Trophoblast cell (in vitro differentiated cells and primary cell): Measurements from ENCODE around the gene GTF3C2.

ENCODE experiments used
- DNase-seq, 2 donors: peaks; one replicate each; pipeline ENCODE4 v3.0.0-alpha.2; 2016
- H2AFZ ChIP-seq: 2 replicates; pipeline ENCODE4 v1.6.1; 2013; ENCODE audit warnings: low read length, moderate library complexity, mild to moderate bottlenecking; ENCODE audit not compliant: insufficient read depth, poor library complexity
- H2AK5ac ChIP-seq: 2 replicates; pipeline ENCODE4 v1.6.1; 2013; ENCODE audit warnings: mild to moderate bottlenecking, low read length
- H2BK120ac ChIP-seq: 2 replicates; pipeline ENCODE4 v1.6.1; 2013; ENCODE audit warnings: low read length, mild to moderate bottlenecking, moderate library complexity; ENCODE audit not compliant: insufficient read depth, poor library complexity
- H2BK12ac ChIP-seq: 2 replicates; pipeline ENCODE4 v1.6.1; 2013; ENCODE audit warnings: mild to moderate bottlenecking, low read length, moderate library complexity
- H2BK5ac ChIP-seq: 2 replicates; pipeline ENCODE4 v1.6.1; 2013; ENCODE audit warnings: low read length, low read depth, moderate library complexity, mild to moderate bottlenecking; ENCODE audit not compliant: poor library complexity
- H3K14ac ChIP-seq: 2 replicates; pipeline ENCODE4 v1.6.1; 2013; ENCODE audit warnings: mild to moderate bottlenecking, low read length
- H3K18ac ChIP-seq: 2 replicates; pipeline ENCODE4 v1.6.1; 2013; ENCODE audit warnings: mild to moderate bottlenecking, low read length
- H3K23ac ChIP-seq: 2 replicates; pipeline ENCODE4 v1.6.1; 2013; ENCODE audit warnings: low read length
- H3K27ac ChIP-seq: 2 replicates; pipeline ENCODE4 v1.5.1; 2013; ENCODE audit warnings: low read depth, mild to moderate bottlenecking, inconsistent platforms, low read length, moderate library complexity
- H3K27me3 ChIP-seq: 2 replicates; pipeline ENCODE4 v1.6.1; 2013; ENCODE audit warnings: inconsistent platforms, mild to moderate bottlenecking, low read length, moderate library complexity; ENCODE audit not compliant: insufficient read depth
- H3K36me3 ChIP-seq, 2 experiments: 1 replicate in 1 of 2; 2 replicates in 1 of 2; pipeline ENCODE4 v1.6.1; 2013; ENCODE audit warnings: low read length in 2 of 2, mild to moderate bottlenecking in 2 of 2, moderate library complexity in 1 of 2; ENCODE audit not compliant: insufficient read depth in 2 of 2, control insufficient read depth in 1 of 2
- H3K4ac ChIP-seq: 2 replicates; pipeline ENCODE4 v1.6.1; 2013; ENCODE audit warnings: low read depth, mild to moderate bottlenecking, low read length, moderate library complexity
- H3K4me1 ChIP-seq, 2 experiments: 1 replicate in 1 of 2; 2 replicates in 1 of 2; pipeline ENCODE4 v1.6.1; 2013; ENCODE audit warnings: low read length in 2 of 2, mild to moderate bottlenecking in 2 of 2, moderate library complexity in 1 of 2; ENCODE audit not compliant: insufficient read depth in 2 of 2, control insufficient read depth in 1 of 2
- H3K4me2 ChIP-seq: 2 replicates; pipeline ENCODE4 v1.6.1; 2013; ENCODE audit warnings: inconsistent platforms, mild to moderate bottlenecking, low read length, moderate library complexity
- H3K4me3 ChIP-seq: 2 replicates; pipeline ENCODE4 v1.5.1; 2013; ENCODE audit warnings: mild to moderate bottlenecking, low read depth, low read length, inconsistent platforms
- H3K79me1 ChIP-seq: one replicate; pipeline ENCODE4 v1.6.1; 2013; ENCODE audit warnings: low read length
- H3K79me2 ChIP-seq: 2 replicates; pipeline ENCODE4 v1.6.1; 2013; ENCODE audit warnings: low read length, mild to moderate bottlenecking; ENCODE audit not compliant: control insufficient read depth, insufficient read depth, poor library complexity
- H3K9ac ChIP-seq: 2 replicates; pipeline ENCODE4 v1.6.1; 2013; ENCODE audit warnings: mild to moderate bottlenecking, low read length
- H3K9me3 ChIP-seq: 2 replicates; pipeline ENCODE4 v1.6.1; 2013; ENCODE audit warnings: low read depth, mild to moderate bottlenecking, control low read depth, inconsistent platforms, low read length; ENCODE audit not compliant: insufficient read depth
- H4K12ac ChIP-seq: 2 replicates; pipeline ENCODE4 v1.6.1; 2013; ENCODE audit warnings: low read depth, mild to moderate bottlenecking, low read length, moderate library complexity
- H4K8ac ChIP-seq: 2 replicates; pipeline ENCODE4 v1.6.1; 2013; ENCODE audit warnings: low read depth, mild to moderate bottlenecking, low read length, moderate library complexity
- H4K91ac ChIP-seq: one replicate; pipeline ENCODE4 v1.6.1; 2013; ENCODE audit warnings: low read depth, mild to moderate bottlenecking, low read length, moderate library complexity
- WGBS: extraction: QIAGEN DNeasy Blood & Tissue Kit; methylation state at CpG from one replicate; pipeline ENCODE4 v1.1.7; 2013; ENCODE audit warnings: missing lambda C conversion rate; ENCODE audit not compliant: insufficient read length, insufficient coverage; ENCODE audit errors: extremely low coverage; 5-methylcytosine and 5-hydroxymethylcytosine counted together

Gene GTF3C2

DNA sequence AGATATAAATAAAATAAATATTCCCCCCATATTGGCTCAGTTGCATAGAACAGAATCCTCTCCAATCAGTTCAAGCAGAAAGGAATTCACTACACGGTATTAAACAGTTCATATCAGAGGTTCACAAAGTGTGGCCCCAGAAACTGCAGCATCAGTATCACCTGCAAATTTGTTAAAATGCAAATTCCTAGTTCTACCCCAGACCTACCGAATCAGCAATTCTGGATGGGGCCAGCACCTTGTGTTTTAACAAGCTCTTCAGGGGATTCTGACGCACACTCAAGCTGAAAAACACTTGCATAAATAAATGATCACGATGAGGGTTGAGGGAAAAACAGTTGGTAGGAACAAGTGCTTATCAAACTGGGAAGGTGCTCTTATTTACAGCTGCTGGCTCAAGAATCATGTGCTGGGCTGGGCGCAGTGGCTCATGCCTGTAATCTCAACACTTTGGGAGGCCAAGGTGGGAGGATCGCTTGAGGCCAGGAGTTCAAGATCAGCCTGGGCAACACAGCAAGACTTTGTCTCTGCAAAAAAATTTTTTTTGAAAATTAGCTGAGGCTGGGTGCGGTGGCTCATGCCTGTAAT lies 6.4 kb downstream of the GTF3C2 start:
- H3K4me2 ChIP-seq, result no peak overlapping the region
- H3K9ac ChIP-seq, result no peak overlapping the region
- H3K9me3 ChIP-seq, result no peaks in the 10 kb centered on the region
- whole genome bisulfite sequencing, result no CpG with 5 or more reads among the region's 7 CpGs
- no peak overlapping the region for H3K27ac ChIP-seq
- no peak overlapping the region for H2BK12ac ChIP-seq
- no peak for DNase-seq
- no peak overlapping the region for H3K18ac ChIP-seq
- H2AK5ac ChIP-seq, result no peak overlapping the region
- no peaks in the 10 kb centered on the region for H3K79me1 ChIP-seq
- H3K14ac ChIP-seq, result no peak overlapping the region
- no peak overlapping the region for H3K23ac ChIP-seq
- H3K79me2 ChIP-seq, result peaks cover 7% of the 10 kb centered on the region
- no peak overlapping the region for H2BK120ac ChIP-seq
- H2BK5ac ChIP-seq, result no peak overlapping the region
- no peak overlapping the region for H3K4ac ChIP-seq
- no peak overlapping the region for H4K8ac ChIP-seq
- no peak overlapping the region for H2AFZ ChIP-seq
- H4K12ac ChIP-seq, result no peak overlapping the region
- peaks cover 0 to 2% of the 10 kb centered on the region in 2 experiments for H3K4me1 ChIP-seq
- H3K27me3 ChIP-seq, result no peaks in the 10 kb centered on the region
- H3K4me3 ChIP-seq, result no peak overlapping the region
- no peak overlapping the region for H4K91ac ChIP-seq
- H3K36me3 ChIP-seq, result peaks cover 1 to 3% of the 10 kb centered on the region in 2 experiments

DNA sequence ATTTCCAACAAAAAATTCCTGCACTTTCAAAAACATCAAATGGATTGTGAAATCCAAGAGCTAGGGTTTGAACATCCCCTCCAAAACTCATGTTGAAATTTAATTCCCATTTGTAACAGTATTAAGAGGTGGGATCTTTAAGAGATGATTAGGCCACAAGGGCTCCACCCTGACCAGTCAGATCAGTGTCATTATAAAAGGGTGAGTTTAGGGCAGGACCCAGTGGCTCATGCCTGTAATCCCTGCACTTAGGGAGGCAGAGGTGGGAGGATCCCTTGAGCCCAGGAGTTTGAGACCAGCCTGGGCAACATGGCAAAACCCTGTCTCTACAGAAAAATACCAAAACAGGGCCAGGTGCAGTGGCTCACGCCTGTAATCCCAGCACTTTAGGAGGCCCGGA lies 8.9 kb downstream of the GTF3C2 start:
- peaks cover 7 to 11% of the 10 kb centered on the region in 2 experiments for H3K36me3 ChIP-seq
- H3K4ac ChIP-seq, result peak overlapping the region; percentile 70
- no peak overlapping the region for H3K14ac ChIP-seq
- H3K79me2 ChIP-seq, result peaks cover 3% of the 10 kb centered on the region
- H3K27ac ChIP-seq, result no peak overlapping the region
- H3K27me3 ChIP-seq, result no peaks in the 10 kb centered on the region
- no peak overlapping the region for H2AK5ac ChIP-seq
- no peak overlapping the region for H2BK12ac ChIP-seq
- H4K8ac ChIP-seq, result no peak overlapping the region
- H3K4me1 ChIP-seq, result no peaks in the 10 kb centered on the region
- no CpG with 5 or more reads among the region's 2 CpGs for WGBS
- no peak for DNase-seq
- no peak overlapping the region for H2BK5ac ChIP-seq
- no peak overlapping the region for H2AFZ ChIP-seq
- H3K18ac ChIP-seq, result no peak overlapping the region
- H4K12ac ChIP-seq, result no peak overlapping the region
- no peak overlapping the region for H3K9ac ChIP-seq
- H3K4me3 ChIP-seq, result no peak overlapping the region
- no peaks in the 10 kb centered on the region for H3K9me3 ChIP-seq
- H3K4me2 ChIP-seq, result no peak overlapping the region
- no peak overlapping the region for H2BK120ac ChIP-seq
- no peak overlapping the region for H4K91ac ChIP-seq
- H3K23ac ChIP-seq, result no peak overlapping the region
- no peaks in the 10 kb centered on the region for H3K79me1 ChIP-seq

DNA sequence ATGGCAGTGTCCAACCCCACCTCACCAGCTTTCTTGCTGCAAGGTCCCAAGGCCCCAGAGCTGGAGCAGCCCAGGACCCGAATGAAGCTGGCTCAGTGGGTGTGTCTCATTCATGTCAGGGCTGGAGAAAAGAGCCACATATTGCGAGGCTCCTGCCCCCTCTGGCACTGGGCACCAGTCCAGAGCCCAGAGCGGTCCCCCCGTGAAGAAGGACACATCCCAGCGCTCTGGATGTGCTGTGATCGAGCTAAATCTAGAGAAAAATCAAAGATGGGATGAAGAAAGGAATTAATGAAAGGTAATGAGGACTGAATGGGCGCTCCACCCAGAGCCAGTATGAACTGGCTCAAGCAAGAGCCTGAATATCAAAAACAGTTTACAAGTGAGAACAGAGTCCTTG lies 20.4 kb downstream of the GTF3C2 start:
- Histone ChIP-seq H3K9me3 (no peaks in the 10 kb centered on the region), H2BK120ac (no peak overlapping the region), H3K27me3 (no peaks in the 10 kb centered on the region), H2AFZ (no peak overlapping the region), H3K18ac (no peak overlapping the region), H4K12ac (no peak overlapping the region), H4K8ac (no peak overlapping the region), H3K4me3 (no peak overlapping the region), H3K79me2 (no peaks in the 10 kb centered on the region), H3K36me3 (peaks cover 56 to 77% of the 10 kb centered on the region in 2 experiments), H3K4ac (no peak overlapping the region), H3K79me1 (no peaks in the 10 kb centered on the region), H3K4me2 (no peak overlapping the region), H2BK5ac (no peak overlapping the region), H3K27ac (no peak overlapping the region), H3K23ac (no peak overlapping the region), H3K4me1 (no peaks in the 10 kb centered on the region), H3K14ac (no peak overlapping the region), H2AK5ac (no peak overlapping the region), H2BK12ac (no peak overlapping the region), H3K9ac (no peak overlapping the region), H4K91ac (no peak overlapping the region)
- DNase-seq, result no peak
- no CpG with 5 or more reads among the region's 7 CpGs for WGBS

DNA sequence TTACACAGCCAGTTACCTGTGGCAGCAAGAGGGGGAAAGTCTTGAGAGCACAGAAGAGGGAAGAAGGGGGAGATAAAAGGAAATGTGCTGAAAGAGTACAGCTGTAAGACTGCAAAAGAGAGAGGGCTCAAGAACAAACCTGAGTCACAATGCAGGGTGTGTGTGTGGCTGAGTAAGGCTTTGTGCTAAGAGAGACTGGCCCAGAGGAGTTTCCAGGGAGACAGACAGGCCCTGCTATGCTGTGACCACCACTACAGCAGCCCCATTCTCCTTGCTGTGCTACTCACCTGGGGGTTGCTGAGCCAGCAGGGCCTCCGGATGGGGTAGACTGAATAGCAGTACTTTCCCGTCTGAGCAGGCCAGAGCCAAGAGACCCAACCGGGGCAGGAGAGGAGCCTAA lies 21.3 kb downstream of the GTF3C2 start:
- Histone ChIP-seq H3K27me3 (no peaks in the 10 kb centered on the region), H3K9me3 (no peaks in the 10 kb centered on the region), H2AFZ (no peak overlapping the region), H4K8ac (no peak overlapping the region), H3K9ac (no peak overlapping the region), H3K36me3 (peaks cover 52 to 75% of the 10 kb centered on the region in 2 experiments), H2BK12ac (no peak overlapping the region), H3K79me1 (no peaks in the 10 kb centered on the region), H3K79me2 (no peaks in the 10 kb centered on the region), H3K4me2 (no peak overlapping the region), H2AK5ac (no peak overlapping the region), H3K14ac (no peak overlapping the region), H2BK5ac (no peak overlapping the region), H4K91ac (no peak overlapping the region), H3K4me3 (no peak overlapping the region), H4K12ac (no peak overlapping the region), H3K23ac (no peak overlapping the region), H3K27ac (no peak overlapping the region), H3K18ac (no peak overlapping the region), H3K4me1 (no peaks in the 10 kb centered on the region), H3K4ac (no peak overlapping the region), H2BK120ac (no peak overlapping the region)
- no CpG with 5 or more reads among the region's 3 CpGs for WGBS
- no peak for DNase-seq
